Keratinocyte (primary cell): ENCODE data around the gene MOCS2. TPM values are rescaled to one million over a fixed set of nuclear protein-coding genes. Genes with fewer than 3 reads are reported as not detected.

ENCODE experiments used
- DNase-seq: peaks from one replicate; pipeline ENCODE4 v3.0.0-alpha.2; 2011; ENCODE audit warnings: low read depth, missing footprints, low spot score
- FAIRE-seq: peaks from 2 replicates; lab custom pipeline; 2011; peaks lifted over from hg19 to GRCh38; lab: Jason Lieb, UNC
- H2AFZ ChIP-seq: 2 replicates; pipeline ENCODE4 v1.6.0; 2012; ENCODE audit warnings: low read length, control low read depth, inconsistent platforms; ENCODE audit not compliant: control insufficient read depth
- H3K27ac ChIP-seq: 2 replicates; pipeline ENCODE4 v1.5.1; 2011; ENCODE audit warnings: low read length; ENCODE audit not compliant: control insufficient read depth, insufficient read depth
- H3K27me3 ChIP-seq: 3 replicates; pipeline ENCODE4 v1.6.0; 2011; ENCODE audit warnings: low read length; ENCODE audit not compliant: control insufficient read depth, insufficient read depth; ENCODE audit errors: extremely low read depth
- H3K36me3 ChIP-seq, 2 experiments: 2 replicates in 1 of 2; 3 replicates in 1 of 2; pipeline ENCODE4 v1.5.1; 2011; ENCODE audit warnings: low read length in 2 of 2, mild to moderate bottlenecking in 1 of 2; ENCODE audit not compliant: control insufficient read depth in 2 of 2, insufficient read depth in 2 of 2; ENCODE audit errors: extremely low read depth in 1 of 2
- H3K4me1 ChIP-seq: 3 replicates; pipeline ENCODE4 v1.5.1; 2011; ENCODE audit warnings: low read length; ENCODE audit not compliant: control insufficient read depth, insufficient read depth; ENCODE audit errors: extremely low read depth
- H3K4me2 ChIP-seq: 3 replicates; pipeline ENCODE4 v1.6.0; 2011; ENCODE audit warnings: low read depth, low read length; ENCODE audit not compliant: control insufficient read depth, insufficient read depth; ENCODE audit errors: extremely low read depth
- H3K4me3 ChIP-seq, 3 experiments: fragments of 200-600 bp in 1 of 3; sonication (generic) in 1 of 3; 2 replicates in 2 of 3; 3 replicates in 1 of 3; pipeline ENCODE4 v1.5.1; 2011 to 2016; ENCODE audit warnings: low read length in 3 of 3, mild to moderate bottlenecking in 3 of 3, control low read depth in 2 of 3, inconsistent platforms in 1 of 3, low read depth in 1 of 3, mixed read lengths in 1 of 3, mixed run types in 1 of 3, moderate library complexity in 1 of 3; ENCODE audit not compliant: control insufficient read depth in 2 of 3, insufficient read depth in 2 of 3; ENCODE audit errors: extremely low read depth in 1 of 3
- H3K79me2 ChIP-seq: 2 replicates; pipeline ENCODE4 v1.6.0; 2012; ENCODE audit warnings: low read length; ENCODE audit not compliant: control insufficient read depth, insufficient read depth
- H3K9ac ChIP-seq: 3 replicates; pipeline ENCODE4 v1.6.0; 2011; ENCODE audit warnings: low read length; ENCODE audit not compliant: control insufficient read depth, insufficient read depth; ENCODE audit errors: extremely low read depth
- H3K9me1 ChIP-seq: 3 replicates; pipeline ENCODE4 v1.6.0; 2011; ENCODE audit warnings: low read length; ENCODE audit not compliant: control insufficient read depth, insufficient read depth; ENCODE audit errors: extremely low read depth
- H3K9me3 ChIP-seq: 2 replicates; pipeline ENCODE4 v1.5.1; 2012; ENCODE audit warnings: low read depth, low read length; ENCODE audit not compliant: control insufficient read depth
- H4K20me1 ChIP-seq: 3 replicates; pipeline ENCODE4 v1.6.0; 2011; ENCODE audit warnings: low read length; ENCODE audit not compliant: control insufficient read depth, insufficient read depth; ENCODE audit errors: extremely low read depth
- CTCF ChIP-seq, 3 experiments: IDR thresholded peaks in 1 of 3; conservative IDR thresholded peaks in 1 of 3; optimal IDR thresholded peaks in 1 of 3; 2 replicates in 2 of 3; 3 replicates in 1 of 3; pipeline versions ENCODE3 to v1.5.1; 2011; ENCODE audit warnings: low read length in 3 of 3, mild to moderate bottlenecking in 3 of 3, moderate library complexity in 2 of 3, control low read depth in 1 of 3, inconsistent platforms in 1 of 3; ENCODE audit not compliant: insufficient read depth in 2 of 3; ENCODE audit errors: extremely low read depth in 1 of 3
- EZH2 ChIP-seq: IDR thresholded peaks from one replicate; pipeline ENCODE4 v1.6.1; 2012; ENCODE audit warnings: inconsistent platforms, mild to moderate bottlenecking, low read length, moderate library complexity
- dilution Hi-C: fragments of 300-500 bp; cut with MboI; formaldehyde crosslinking; loops from one replicate; pipeline ENCODE4 v1.7.0; 2020; ENCODE audit warnings: low sequenced_read_pairs; ENCODE audit not compliant: extremely low pct_ligation_motif_present
- polyA plus RNA-seq, 5 experiments: library from polyadenylated mRNA; depleted of rRNA in 3 of 5; stranded (reverse) in 3 of 5; stranded (forward) in 1 of 5; unstranded in 1 of 5; fragments of >200 nt; gene quantifications; 1 replicate in 1 of 5; 2 replicates in 3 of 5; 3 replicates in 1 of 5; pipeline versions ENCODE4 v1.2.1 to v1.2.3, GENCODE V29; 2011 to 2012; ENCODE audit warnings: missing spikeins in 2 of 5, low read depth in 1 of 5, low replicate concordance in 1 of 5

MOCS2 gene
- polyA plus RNA-seq, 1 donor (not counting 4 experiments of a cell fraction or from before 2014, with no cell fraction given): 54.3 TPM

GRCh38 chr5:53095931-53096525 is 13.5 kb downstream of the MOCS2 start:
- no peak overlapping the region for H3K27ac ChIP-seq

GRCh38 chr5:53095217-53095616 is 14.3 kb downstream of the MOCS2 start:
- Histone ChIP-seq H3K9me3 (no peaks in the 10 kb centered on the region), H3K9me1 (no peaks in the 10 kb centered on the region), H3K27ac (no peak overlapping the region), H3K4me1 (no peaks in the 10 kb centered on the region), H3K4me2 (no peak overlapping the region), H3K36me3 (peaks cover 17 to 48% of the 10 kb centered on the region in 2 experiments), H3K4me3 (no peak overlapping the region), H3K9ac (no peak overlapping the region), H2AFZ (no peak overlapping the region), H4K20me1 (no peaks in the 10 kb centered on the region), H3K79me2 (no peaks in the 10 kb centered on the region), H3K27me3 (no peaks in the 10 kb centered on the region)
- dilution Hi-C loops: no loop called here
- no peak for DNase-seq
- TF ChIP-seq EZH2: no peak
- TF ChIP-seq CTCF (optimal IDR thresholded peaks at IDR 0.05 in 1 of 3, IDR thresholded peaks at IDR 0.05 in 1 of 3, conservative IDR thresholded peaks at IDR 0.05 in 1 of 3; ENCODE audit: extremely low read depth in 1 of 3, insufficient read depth in 2 of 3, low read length in 3 of 3): no peak
- no peak for FAIRE-seq

More at GRCh38 chr5:53095931-53096525, 13.5 kb downstream of the MOCS2 start:
- peak; percentile 74 for FAIRE-seq
- TF ChIP-seq EZH2: no peak
- peak; percentile 54 to 78 (median 63) for TF ChIP-seq CTCF (optimal IDR thresholded peaks at IDR 0.05 in 1 of 3, IDR thresholded peaks at IDR 0.05 in 1 of 3, conservative IDR thresholded peaks at IDR 0.05 in 1 of 3; ENCODE audit: extremely low read depth in 1 of 3, insufficient read depth in 2 of 3, low read length in 3 of 3)
- H2AFZ ChIP-seq: no peak overlapping the region
- DNase-seq: peak; percentile 38
- no peak overlapping the region for H3K9ac ChIP-seq
- H3K4me2 ChIP-seq: no peak overlapping the region
- no peaks in the 10 kb centered on the region for H3K9me1 ChIP-seq
- dilution Hi-C loops: no loop called here
- H3K4me3 ChIP-seq: no peak overlapping the region
- no peaks in the 10 kb centered on the region for H3K9me3 ChIP-seq
- H3K4me1 ChIP-seq: no peaks in the 10 kb centered on the region
- H3K27me3 ChIP-seq: no peaks in the 10 kb centered on the region
- H4K20me1 ChIP-seq: no peaks in the 10 kb centered on the region
- no peaks in the 10 kb centered on the region for H3K79me2 ChIP-seq
- peaks cover 17 to 50% of the 10 kb centered on the region in 2 experiments for H3K36me3 ChIP-seq
